Ureter (tissue), 1 donor: Measurements from ENCODE around the gene TNK2. TPM values are rescaled to one million over a fixed set of nuclear protein-coding genes. Genes with fewer than 3 reads are reported as not detected.
A peak's percentile ranks its signal among the peaks of the same experiment; 100 is the strongest.
"Not testable (repeated sequence)": the region's sequence is repeated elsewhere in the genome, so short reads cannot be mapped to it uniquely, and the experiment has no call there.

Source experiments
- DNase-seq: peaks from one replicate; pipeline ENCODE4 v3.0.0-alpha.2; 2020; ENCODE audit warnings: low spot score
- total RNA-seq: library from RNA; stranded (reverse); gene quantifications from one replicate; pipeline ENCODE4 v1.2.4, GENCODE V29; 2023
- donor health status: DM: yes; HTN: yes; CAD: no.

TNK2 gene
- total RNA-seq, 1 donor from 2014 or later = 97.6 TPM

- DNase-seq = no peak
Measured at GRCh38 chr3:195870442-195870841, 37.9 kb downstream of the TNK2 start.

DNA sequence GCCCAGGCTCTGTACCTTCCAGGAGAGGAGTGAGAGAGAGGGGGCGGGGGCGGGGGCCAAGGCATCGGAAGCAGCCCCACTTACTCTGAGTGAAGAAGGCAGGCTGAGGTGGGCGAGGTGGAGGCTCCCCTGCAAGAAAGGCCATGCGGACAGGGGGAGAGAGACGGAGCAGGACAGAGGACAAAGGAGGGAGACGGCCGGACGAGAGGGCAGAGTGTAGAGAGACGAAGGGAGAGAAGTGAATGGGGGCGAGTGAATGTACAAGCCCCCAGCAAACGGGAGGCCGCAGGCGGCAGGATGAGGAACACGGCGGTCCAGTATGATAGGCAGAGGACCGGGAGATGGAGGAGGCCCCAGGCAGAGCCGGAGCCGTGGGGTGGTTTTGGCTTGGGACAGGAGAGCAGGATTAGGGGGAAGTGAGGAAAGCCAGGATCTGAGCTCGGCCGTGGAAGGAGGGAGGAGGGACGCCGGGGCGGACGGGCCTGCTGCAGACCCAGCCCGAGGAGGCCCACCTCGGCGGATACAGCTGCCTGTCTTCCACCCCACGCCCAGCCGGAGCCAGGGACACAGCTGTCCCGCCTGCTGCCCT, 38.8 kb downstream of the TNK2 start:
- DNase-seq = no peak

DNA sequence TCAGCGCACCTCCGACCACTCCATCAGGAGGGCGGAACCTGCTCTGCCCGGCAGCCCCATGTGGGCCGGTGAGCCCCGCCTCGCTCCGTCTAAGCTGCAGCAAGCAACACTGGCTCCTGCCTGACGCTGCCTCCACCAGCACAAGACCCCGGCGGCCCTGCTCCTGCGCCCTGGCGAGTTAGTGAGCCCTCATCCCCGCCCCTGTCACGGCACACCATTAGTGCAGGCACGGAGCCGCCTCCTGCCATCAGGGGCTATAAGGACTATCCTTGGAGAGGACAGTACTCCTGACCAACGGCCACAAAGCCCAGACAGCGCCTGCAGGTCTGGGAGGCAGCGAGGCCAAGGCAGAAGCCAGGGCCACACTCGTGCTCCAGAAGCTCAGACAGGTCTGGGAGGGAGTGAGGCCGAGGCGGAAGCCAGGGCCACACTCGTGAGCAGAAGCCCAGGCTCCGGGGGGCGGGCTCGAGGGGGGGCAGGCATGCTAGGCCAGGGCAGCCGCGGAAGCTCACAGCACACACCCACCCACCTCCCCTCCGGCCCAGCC, 39.4 kb downstream of the TNK2 start:
- no peak for DNase-seq

GRCh38 chr3:195868336-195868865, 40.0 kb downstream of the TNK2 start:
- no peak for DNase-seq

DNA sequence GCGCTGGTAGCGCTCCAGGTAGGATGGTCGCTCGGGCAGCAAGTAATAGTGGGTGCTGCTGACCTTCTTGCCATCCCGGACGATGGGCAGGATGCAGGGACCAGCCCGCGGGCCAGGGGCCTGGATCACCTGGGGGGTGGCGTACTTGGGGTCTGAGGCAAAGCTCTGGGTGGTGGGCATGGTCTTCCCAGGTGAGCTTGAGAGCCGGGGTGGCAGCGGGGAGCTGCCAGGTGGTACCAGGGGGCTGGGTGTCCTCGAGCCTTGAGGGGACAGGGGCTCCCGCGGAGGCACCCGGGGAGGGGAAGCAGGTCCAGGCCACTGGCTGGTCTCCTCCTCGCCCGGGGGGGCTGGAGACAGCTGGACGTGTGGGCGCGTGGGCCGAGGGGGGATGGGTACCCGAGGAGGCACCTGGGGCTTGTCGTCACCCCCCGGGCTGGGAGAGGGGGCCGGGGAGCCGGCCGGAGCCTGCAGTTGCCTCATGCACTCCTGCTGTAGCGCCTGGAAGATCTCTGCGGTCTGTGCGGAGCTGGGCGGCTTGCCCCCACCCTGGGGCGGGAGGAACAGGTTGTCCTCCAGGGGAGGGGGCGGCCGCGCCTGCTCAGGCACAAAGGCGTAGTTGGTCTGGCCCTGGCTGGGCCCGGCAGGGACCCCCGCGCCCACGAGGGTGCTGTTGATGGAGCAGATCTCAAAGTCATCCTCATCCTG, 40.6 kb downstream of the TNK2 start:
- DNase-seq = no peak

DNA sequence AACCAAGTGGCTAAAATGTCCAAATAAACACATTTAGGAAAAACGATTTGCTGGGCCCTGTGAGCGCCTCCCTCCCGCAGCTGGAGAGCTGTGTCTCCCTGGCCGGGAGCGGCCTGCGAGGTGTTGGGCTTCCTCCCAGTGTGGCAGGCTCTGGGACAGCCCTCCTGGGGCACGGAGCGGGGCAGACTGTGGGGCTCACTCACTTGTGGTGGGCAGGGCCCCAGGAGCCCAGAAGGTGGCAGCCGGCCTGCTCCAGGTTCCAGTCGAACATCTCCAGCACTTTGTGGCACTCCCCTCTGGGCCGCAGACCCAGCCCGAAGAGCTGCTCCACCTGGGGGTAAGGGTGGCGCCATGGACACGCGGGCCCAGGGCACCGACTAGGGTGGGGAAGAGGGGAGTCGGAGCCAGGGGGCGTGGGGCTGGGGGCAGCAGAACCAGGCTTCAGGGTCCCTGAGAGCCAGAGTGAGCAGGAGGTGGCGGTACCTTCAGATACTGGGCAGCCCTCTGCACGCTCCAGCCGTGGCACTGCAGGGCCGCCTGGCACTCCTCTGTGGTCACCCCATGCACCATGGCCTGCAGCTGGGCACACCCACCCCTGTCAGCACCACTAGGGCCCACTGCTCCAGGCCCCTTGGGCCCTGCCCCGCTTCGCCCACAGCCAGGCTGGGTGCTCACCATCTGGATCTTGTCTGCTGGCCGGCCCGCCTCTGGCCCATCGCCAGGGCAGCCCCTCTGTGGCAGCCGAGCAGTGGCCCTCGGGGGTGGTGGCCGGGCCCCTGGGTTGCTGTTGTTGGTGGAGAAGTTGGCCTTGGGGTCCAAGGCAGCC, 41.5 kb downstream of the TNK2 start:
- no peak for DNase-seq

- no peak for DNase-seq
Measured at GRCh38 chr3:195865752-195866151, 42.6 kb downstream of the TNK2 start.

GRCh38 chr3:195863121-195864061, 45.0 kb downstream of the TNK2 start:
- DNase-seq = peak; percentile 92

GRCh38 chr3:195862318-195862717, 46.0 kb downstream of the TNK2 start:
- not testable (repeated sequence) for DNase-seq

- DNase-seq = no peak
Measured at GRCh38 chr3:195860456-195860855, 47.9 kb downstream of the TNK2 start.

GRCh38 chr3:195859846-195860411, 48.4 kb downstream of the TNK2 start:
- DNase-seq = no peak

DNA sequence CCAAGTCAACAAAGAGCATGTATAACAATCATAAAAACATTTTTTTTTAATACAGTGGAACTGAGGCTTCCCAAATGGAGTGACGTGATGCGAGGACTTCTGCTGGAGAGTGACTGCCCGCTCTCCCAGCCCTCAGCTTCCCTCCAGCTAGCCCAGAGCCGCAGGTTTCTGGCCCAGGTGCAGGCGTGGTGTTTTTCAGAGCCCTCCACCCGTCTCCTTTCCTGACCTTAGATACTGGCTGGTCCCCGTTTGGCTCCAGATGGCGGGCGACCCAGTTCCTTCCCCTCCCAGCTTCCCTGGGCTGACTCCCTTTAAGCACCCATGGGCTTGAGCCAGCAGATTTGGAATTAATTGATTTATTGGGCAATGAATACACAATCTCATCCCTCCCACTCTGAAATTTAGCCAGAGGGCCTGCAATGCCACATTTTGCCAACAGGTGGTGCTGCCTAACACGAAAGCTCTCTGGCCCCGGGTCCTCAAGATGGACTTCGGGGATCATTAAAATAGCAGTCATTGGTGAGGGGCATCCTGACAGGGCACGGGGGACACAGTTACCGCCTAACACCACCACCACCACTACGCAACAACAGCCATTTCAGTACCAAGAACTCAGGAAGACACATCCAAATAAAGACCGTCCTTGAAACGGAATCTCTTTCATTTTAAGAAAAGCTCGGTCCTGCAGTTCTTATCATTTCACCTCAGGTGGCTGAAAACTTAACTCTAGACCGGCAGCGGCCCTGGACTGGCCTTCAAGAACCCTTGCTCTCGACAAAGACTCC, 49.1 kb downstream of the TNK2 start:
- peak; percentile 74 for DNase-seq

- DNase-seq = no peak
Measured at GRCh38 chr3:195856410-195857084, 51.8 kb downstream of the TNK2 start.

GRCh38 chr3:195855471-195856409, 52.6 kb downstream of the TNK2 start:
- DNase-seq = no peak

GRCh38 chr3:195854628-195855294, 53.6 kb downstream of the TNK2 start:
- DNase-seq = no peak

- no peak for DNase-seq
Measured at GRCh38 chr3:195853996-195854395, 54.4 kb downstream of the TNK2 start.

DNA sequence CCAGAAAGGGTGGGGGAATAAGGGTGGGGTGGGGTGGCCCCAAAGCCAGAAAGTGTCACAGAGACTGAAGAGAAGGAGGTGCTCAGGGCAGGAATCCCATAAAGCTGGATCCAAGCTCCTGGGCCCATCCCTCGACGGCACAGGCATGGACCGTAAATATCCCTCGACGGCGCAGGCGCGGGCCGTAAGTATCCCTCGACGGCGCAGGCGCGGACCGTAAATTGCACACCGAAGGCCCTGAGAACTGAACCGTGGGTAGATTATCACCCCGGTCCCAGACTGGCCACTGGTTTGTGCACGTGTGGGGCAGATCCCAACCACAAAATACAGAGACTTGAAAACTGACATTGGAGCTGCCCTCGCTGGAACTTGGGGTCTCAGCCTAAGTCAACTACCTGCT, 55.3 kb downstream of the TNK2 start:
- DNase-seq = no peak
